HG02588 (cell line): ENCODE measurements around the gene SRMS.

Experiments used
- ATAC-seq: cut with Tn5 transposase; IDR thresholded peaks from one replicate; pipeline ENCODE4 v1.9.1; 2021; ENCODE audit warnings: mild to moderate bottlenecking, moderate library complexity; ENCODE audit not compliant: unreplicated experiment

The SRMS gene

GRCh38 chr20:63553933-63554290, 6.4 kb upstream of the SRMS start, which contains the start of gene FNDC11:
Gene FNDC11 (plus strand): TSS chr20:63554159. CDS start chr20:63555664, 1,505 bp downstream.
- no peak for ATAC-seq

GRCh38 chr20:63553251-63553932, 5.8 kb upstream of the SRMS start:
- no peak for ATAC-seq

GRCh38 chr20:63552481-63553249, 5.1 kb upstream of the SRMS start:
- ATAC-seq: no peak

GRCh38 chr20:63551068-63551467, 3.5 kb upstream of the SRMS start:
- ATAC-seq: no peak

- no peak for ATAC-seq
Observed at GRCh38 chr20:63549679-63550282, 2.2 kb upstream of the SRMS start.

GRCh38 chr20:63549019-63549418, 1.5 kb upstream of the SRMS start:
- no peak for ATAC-seq

GRCh38 chr20:63548542-63548941, 993 bp upstream of the SRMS start:
- ATAC-seq: no peak

- ATAC-seq: no peak
Observed at GRCh38 chr20:63546956-63547724, 409 bp downstream of the SRMS start.

GRCh38 chr20:63546256-63546955, 1.1 kb downstream of the SRMS start:
- ATAC-seq: no peak

GRCh38 chr20:63545814-63546213, 1.7 kb downstream of the SRMS start:
- no peak for ATAC-seq

GRCh38 chr20:63544958-63545516, 2.5 kb downstream of the SRMS start:
- no peak for ATAC-seq

GRCh38 chr20:63544241-63544957, 3.1 kb downstream of the SRMS start:
- ATAC-seq: no peak

- no peak for ATAC-seq
Observed at GRCh38 chr20:63543733-63544132, 3.8 kb downstream of the SRMS start.

GRCh38 chr20:63543131-63543530, 4.4 kb downstream of the SRMS start:
- ATAC-seq: no peak

GRCh38 chr20:63542696-63543095, 4.9 kb downstream of the SRMS start:
- no peak for ATAC-seq

- ATAC-seq: no peak
Observed at GRCh38 chr20:63542031-63542559, 5.5 kb downstream of the SRMS start.

- ATAC-seq: no peak
Observed at GRCh38 chr20:63541371-63541770, 6.2 kb downstream of the SRMS start.

GRCh38 chr20:63540417-63541186, 6.9 kb downstream of the SRMS start:
- no peak for ATAC-seq
